ENCODE measurements around the gene DPH5. TPM values are rescaled to one million over a fixed set of nuclear protein-coding genes. Genes with fewer than 3 reads are reported as not detected.

DPH5 gene
- total RNA-seq, 1 donor from 2014 or later = 49.1 TPM

- H3K27me3 Mint-ChIP-seq (ENCODE audit: unreplicated experiment) = no peaks in the 10 kb centered on the region
- no peak for TF ChIP-seq CTCF (IDR thresholded peaks at IDR 0.05)
- no peak overlapping the region for H3K27ac Mint-ChIP-seq (ENCODE audit: unreplicated experiment)
- DNase-seq (ENCODE audit: extremely low spot score, unreplicated experiment) = no peak
- no peak overlapping the region for H3K4me3 Mint-ChIP-seq (ENCODE audit: unreplicated experiment)
- peaks cover 33% of the 10 kb centered on the region for H3K36me3 Mint-ChIP-seq (ENCODE audit: unreplicated experiment)
- peaks cover 2% of the 10 kb centered on the region for H3K4me1 Mint-ChIP-seq (ENCODE audit: unreplicated experiment)
- no peaks in the 10 kb centered on the region for H3K9me3 Mint-ChIP-seq (ENCODE audit: unreplicated experiment)
Measured at GRCh38 chr1:100976936-100977335, 48.6 kb downstream of the DPH5 start.

- no peak overlapping the region for H3K27ac Mint-ChIP-seq (ENCODE audit: unreplicated experiment)
Measured at GRCh38 chr1:100972185-100972584, 53.4 kb downstream of the DPH5 start.

DNA sequence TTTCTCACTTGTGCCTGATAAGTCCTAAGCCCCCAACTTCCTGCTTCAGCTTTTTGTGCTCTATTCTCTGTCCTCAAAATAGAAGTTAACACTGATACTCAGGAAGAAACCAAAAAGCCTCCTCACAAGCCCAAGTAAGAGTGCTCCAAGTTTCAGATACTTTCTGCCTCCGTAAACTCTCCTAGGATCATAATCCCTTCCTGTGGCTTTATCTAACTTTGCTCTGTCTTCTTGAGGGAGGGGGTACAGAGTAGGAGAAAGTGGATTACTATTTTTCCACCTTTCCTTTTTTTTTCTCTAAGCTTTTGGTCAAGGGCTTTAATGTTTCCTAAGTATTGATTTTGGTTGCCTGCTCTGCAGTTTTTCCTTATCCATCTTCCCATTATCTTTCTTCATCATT lies 54.6 kb downstream of the DPH5 start:
- DNase-seq (ENCODE audit: extremely low spot score, unreplicated experiment) = no peak
- Mint-ChIP-seq H3K36me3 (ENCODE audit: unreplicated experiment) (peaks cover 29% of the 10 kb centered on the region), H3K27ac (ENCODE audit: unreplicated experiment) (no peak overlapping the region), H3K4me3 (ENCODE audit: unreplicated experiment) (no peak overlapping the region), H3K4me1 (ENCODE audit: unreplicated experiment) (peaks cover 11% of the 10 kb centered on the region), H3K9me3 (ENCODE audit: unreplicated experiment) (no peaks in the 10 kb centered on the region), H3K27me3 (ENCODE audit: unreplicated experiment) (no peaks in the 10 kb centered on the region)
- no peak for TF ChIP-seq CTCF (IDR thresholded peaks at IDR 0.05)

More at GRCh38 chr1:100972185-100972584, 53.4 kb downstream of the DPH5 start:
- Mint-ChIP-seq H3K36me3 (ENCODE audit: unreplicated experiment) (peaks cover 29% of the 10 kb centered on the region), H3K9me3 (ENCODE audit: unreplicated experiment) (no peaks in the 10 kb centered on the region), H3K4me1 (ENCODE audit: unreplicated experiment) (peaks cover 11% of the 10 kb centered on the region), H3K4me3 (ENCODE audit: unreplicated experiment) (no peak overlapping the region), H3K27me3 (ENCODE audit: unreplicated experiment) (no peaks in the 10 kb centered on the region)
- no peak for DNase-seq (ENCODE audit: extremely low spot score, unreplicated experiment)
- TF ChIP-seq CTCF (IDR thresholded peaks at IDR 0.05) = no peak

DNA sequence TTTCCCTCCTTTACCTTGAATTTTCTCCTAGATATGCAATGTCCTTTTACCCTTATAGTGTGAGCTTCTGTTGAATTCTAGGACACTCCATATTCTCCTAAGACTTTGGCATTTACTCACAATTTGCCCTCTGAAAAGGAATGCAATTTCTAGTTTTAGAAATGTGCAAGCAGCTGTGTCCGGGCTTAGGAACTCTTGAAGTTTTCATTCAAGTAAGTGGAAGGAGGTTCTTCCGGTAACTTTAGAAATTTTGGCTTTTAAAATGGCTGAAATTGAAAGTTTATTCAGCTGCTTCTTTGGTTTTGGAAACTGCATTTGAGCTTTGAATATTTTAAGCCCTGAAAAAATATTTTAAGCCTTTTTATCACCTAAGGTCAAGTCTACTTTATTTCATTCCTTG lies 56.3 kb downstream of the DPH5 start:
- Mint-ChIP-seq H3K4me1 (ENCODE audit: unreplicated experiment) (peaks cover 11% of the 10 kb centered on the region), H3K27ac (ENCODE audit: unreplicated experiment) (no peak overlapping the region), H3K9me3 (ENCODE audit: unreplicated experiment) (no peaks in the 10 kb centered on the region), H3K36me3 (ENCODE audit: unreplicated experiment) (peaks cover 27% of the 10 kb centered on the region), H3K4me3 (ENCODE audit: unreplicated experiment) (no peak overlapping the region), H3K27me3 (ENCODE audit: unreplicated experiment) (no peaks in the 10 kb centered on the region)
- DNase-seq (ENCODE audit: extremely low spot score, unreplicated experiment) = no peak
- no peak for TF ChIP-seq CTCF (IDR thresholded peaks at IDR 0.05)

GRCh38 chr1:100968621-100969020 lies 57.0 kb downstream of the DPH5 start:
- Mint-ChIP-seq H3K9me3 (ENCODE audit: unreplicated experiment) (no peaks in the 10 kb centered on the region), H3K27me3 (ENCODE audit: unreplicated experiment) (no peaks in the 10 kb centered on the region), H3K4me3 (ENCODE audit: unreplicated experiment) (no peak overlapping the region), H3K4me1 (ENCODE audit: unreplicated experiment) (peaks cover 11% of the 10 kb centered on the region), H3K36me3 (ENCODE audit: unreplicated experiment) (peaks cover 22% of the 10 kb centered on the region), H3K27ac (ENCODE audit: unreplicated experiment) (no peak overlapping the region)
- DNase-seq (ENCODE audit: extremely low spot score, unreplicated experiment) = no peak
- TF ChIP-seq CTCF (IDR thresholded peaks at IDR 0.05) = no peak
